OCI-LY1 (cell line): ENCODE data around the gene GAL3ST1.

Source experiments
- H2AFZ ChIP-seq: fragments of 200-600 bp; sonication (generic), shearing (Covaris generic); 2 replicates; pipeline ENCODE4 v1.6.0; 2014; ENCODE audit warnings: antibody characterized with exemption, mild to moderate bottlenecking, low read length
- H3F3A ChIP-seq: fragments of 200-600 bp; sonication (generic), shearing (Covaris generic); 2 replicates; pipeline ENCODE4 v1.6.0; 2014; ENCODE audit warnings: mild to moderate bottlenecking, antibody characterized with exemption, low read length, moderate library complexity; ENCODE audit not compliant: insufficient read depth
- H3K27ac ChIP-seq: fragments of 200-600 bp; sonication (generic); 2 replicates; pipeline ENCODE4 v1.5.1; 2014; ENCODE audit warnings: low read length, mixed run types, mild to moderate bottlenecking, low read depth; ENCODE audit not compliant: poor library complexity, severe bottlenecking
- H3K27me3 ChIP-seq: fragments of 200-600 bp; sonication (generic); 2 replicates; pipeline ENCODE4 v1.6.0; 2014; ENCODE audit warnings: antibody characterized with exemption, mild to moderate bottlenecking, low read length, moderate library complexity; ENCODE audit not compliant: insufficient read depth
- H3K36me3 ChIP-seq: fragments of 200-600 bp; sonication (generic); 2 replicates; pipeline ENCODE4 v1.6.1; 2014; ENCODE audit warnings: mild to moderate bottlenecking, antibody characterized with exemption, low read length, moderate library complexity, mixed read lengths; ENCODE audit not compliant: insufficient read depth
- H3K4me1 ChIP-seq: fragments of 200-600 bp; sonication (generic); 2 replicates; pipeline ENCODE4 v1.5.1; 2014; ENCODE audit warnings: mild to moderate bottlenecking, low read length, moderate library complexity; ENCODE audit not compliant: insufficient read depth, severe bottlenecking
- H3K4me2 ChIP-seq: fragments of 200-600 bp; sonication (generic), shearing (Covaris generic); 2 replicates; pipeline ENCODE4 v1.6.1; 2014; ENCODE audit warnings: low read length
- H3K4me3 ChIP-seq: fragments of 200-600 bp; sonication (generic); 2 replicates; pipeline ENCODE4 v1.5.1; 2014; ENCODE audit warnings: low read length, low read depth, mild to moderate bottlenecking, mixed read lengths; ENCODE audit not compliant: poor library complexity, severe bottlenecking
- H3K79me2 ChIP-seq: fragments of 200-600 bp; shearing (Covaris generic); 2 replicates; pipeline ENCODE4 v1.6.1; 2016; ENCODE audit warnings: mixed run types, low read length, mixed read lengths; ENCODE audit not compliant: insufficient read depth
- H3K9ac ChIP-seq: fragments of 200-600 bp; sonication (generic), shearing (Covaris generic); 2 replicates; pipeline ENCODE4 v1.6.1; 2014; ENCODE audit warnings: mild to moderate bottlenecking, low read length, mixed read lengths
- H3K9me2 ChIP-seq: fragments of 200-600 bp; sonication (generic), shearing (Covaris generic); 2 replicates; pipeline ENCODE4 v1.6.1; 2014; ENCODE audit warnings: low read depth, mild to moderate bottlenecking, low read length, mixed read lengths
- H3K9me3 ChIP-seq: fragments of 200-600 bp; shearing (Covaris generic); 2 replicates; pipeline ENCODE4 v1.6.1; 2014; ENCODE audit warnings: low read length, mixed read lengths
- H4K20me1 ChIP-seq: fragments of 200-600 bp; sonication (generic), shearing (Covaris generic); 2 replicates; pipeline ENCODE4 v1.6.0; 2016; ENCODE audit warnings: mild to moderate bottlenecking, low read length; ENCODE audit not compliant: insufficient read depth
- EZH2 ChIP-seq: fragments of 200-600 bp; sonication (generic), shearing (Covaris generic); IDR thresholded peaks from 2 replicates; pipeline ENCODE4 v1.8.0; 2017; ENCODE audit warnings: borderline replicate concordance, mixed run types, mild to moderate bottlenecking, antibody characterized with exemption, low read length, moderate library complexity, mixed read lengths
- TF ChIP-seq, protein P1 (sequence below): fragments of 200-600 bp; sonication (generic), shearing (Covaris generic); IDR thresholded peaks from 2 replicates; pipeline ENCODE4 v1.5.1; 2017; ENCODE audit warnings: mild to moderate bottlenecking, antibody characterized with exemption, low read length, moderate library complexity, mixed read lengths

GAL3ST1 gene

DNA sequence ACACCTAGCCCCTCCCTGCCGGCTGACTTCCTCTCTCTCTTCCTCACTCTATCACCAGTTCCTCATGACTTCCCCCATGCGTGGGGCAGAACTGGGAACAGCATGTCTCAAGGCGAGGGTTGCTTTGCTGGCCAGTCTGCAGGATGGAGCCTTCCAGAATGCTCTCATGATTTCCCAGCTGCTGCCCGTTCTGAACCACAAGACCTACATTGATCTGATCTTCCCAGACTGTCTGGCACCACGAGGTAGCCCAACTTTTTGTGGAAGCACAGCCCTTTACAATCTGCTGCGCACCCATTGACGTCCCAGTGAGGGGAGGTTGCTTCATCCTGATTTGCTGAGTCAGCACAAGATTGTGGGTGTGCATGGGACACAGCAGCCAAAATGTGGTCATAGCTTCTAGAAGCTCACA is 41.1 kb upstream of the GAL3ST1 start:
- H3K4me1 ChIP-seq = no peaks in the 10 kb centered on the region
- H3K4me3 ChIP-seq = no peak overlapping the region
- 0 out of 2 replicates have a peak, but pooled peaks cover under 1% of the 10 kb centered on the region for H3K27me3 ChIP-seq
- H4K20me1 ChIP-seq = no peaks in the 10 kb centered on the region
- H3K4me2 ChIP-seq = no peak overlapping the region
- TF ChIP-seq EZH2 = no peak
- TF ChIP-seq, protein P1, sequence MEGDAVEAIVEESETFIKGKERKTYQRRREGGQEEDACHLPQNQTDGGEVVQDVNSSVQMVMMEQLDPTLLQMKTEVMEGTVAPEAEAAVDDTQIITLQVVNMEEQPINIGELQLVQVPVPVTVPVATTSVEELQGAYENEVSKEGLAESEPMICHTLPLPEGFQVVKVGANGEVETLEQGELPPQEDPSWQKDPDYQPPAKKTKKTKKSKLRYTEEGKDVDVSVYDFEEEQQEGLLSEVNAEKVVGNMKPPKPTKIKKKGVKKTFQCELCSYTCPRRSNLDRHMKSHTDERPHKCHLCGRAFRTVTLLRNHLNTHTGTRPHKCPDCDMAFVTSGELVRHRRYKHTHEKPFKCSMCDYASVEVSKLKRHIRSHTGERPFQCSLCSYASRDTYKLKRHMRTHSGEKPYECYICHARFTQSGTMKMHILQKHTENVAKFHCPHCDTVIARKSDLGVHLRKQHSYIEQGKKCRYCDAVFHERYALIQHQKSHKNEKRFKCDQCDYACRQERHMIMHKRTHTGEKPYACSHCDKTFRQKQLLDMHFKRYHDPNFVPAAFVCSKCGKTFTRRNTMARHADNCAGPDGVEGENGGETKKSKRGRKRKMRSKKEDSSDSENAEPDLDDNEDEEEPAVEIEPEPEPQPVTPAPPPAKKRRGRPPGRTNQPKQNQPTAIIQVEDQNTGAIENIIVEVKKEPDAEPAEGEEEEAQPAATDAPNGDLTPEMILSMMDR = no peak
- H2AFZ ChIP-seq = no peak overlapping the region
- no peaks in the 10 kb centered on the region for H3K9me2 ChIP-seq
- H3K36me3 ChIP-seq = no peaks in the 10 kb centered on the region
- H3F3A ChIP-seq = no peaks in the 10 kb centered on the region
- H3K27ac ChIP-seq = no peak overlapping the region
- no peak overlapping the region for H3K9ac ChIP-seq
- H3K79me2 ChIP-seq = no peaks in the 10 kb centered on the region
- H3K9me3 ChIP-seq = no peaks in the 10 kb centered on the region

DNA sequence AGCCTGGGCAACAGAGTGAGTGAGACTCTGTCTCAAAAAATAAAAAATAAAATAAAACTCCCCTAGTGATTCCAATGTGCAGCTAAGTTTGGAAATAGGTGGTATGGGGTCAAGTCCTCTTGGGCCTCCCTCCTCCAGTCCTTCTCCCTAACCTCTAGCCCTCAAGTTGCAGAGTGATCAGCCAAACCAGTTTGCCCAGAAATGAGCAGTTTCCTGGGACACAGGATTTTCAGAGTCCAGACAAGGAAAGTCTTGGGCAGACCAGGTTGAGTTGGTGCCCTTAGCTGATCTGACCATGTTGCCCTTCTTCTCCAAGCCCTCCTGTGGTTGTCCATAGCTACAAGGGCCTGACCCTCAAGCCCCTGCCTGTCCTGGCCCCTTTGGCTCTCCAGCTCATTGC is 40.4 kb upstream of the GAL3ST1 start:
- Histone ChIP-seq H3K9me3 (no peaks in the 10 kb centered on the region), H4K20me1 (no peaks in the 10 kb centered on the region), H3K9ac (no peak overlapping the region), H3K4me1 (no peaks in the 10 kb centered on the region), H3K4me3 (no peak overlapping the region), H3K9me2 (no peaks in the 10 kb centered on the region), H3K27me3 (no peaks in the 10 kb centered on the region), H3F3A (no peaks in the 10 kb centered on the region), H3K27ac (no peak overlapping the region), H3K79me2 (no peaks in the 10 kb centered on the region), H2AFZ (no peak overlapping the region), H3K36me3 (no peaks in the 10 kb centered on the region), H3K4me2 (no peak overlapping the region)
- TF ChIP-seq EZH2 = no peak
- TF ChIP-seq, protein P1 = no peak

DNA sequence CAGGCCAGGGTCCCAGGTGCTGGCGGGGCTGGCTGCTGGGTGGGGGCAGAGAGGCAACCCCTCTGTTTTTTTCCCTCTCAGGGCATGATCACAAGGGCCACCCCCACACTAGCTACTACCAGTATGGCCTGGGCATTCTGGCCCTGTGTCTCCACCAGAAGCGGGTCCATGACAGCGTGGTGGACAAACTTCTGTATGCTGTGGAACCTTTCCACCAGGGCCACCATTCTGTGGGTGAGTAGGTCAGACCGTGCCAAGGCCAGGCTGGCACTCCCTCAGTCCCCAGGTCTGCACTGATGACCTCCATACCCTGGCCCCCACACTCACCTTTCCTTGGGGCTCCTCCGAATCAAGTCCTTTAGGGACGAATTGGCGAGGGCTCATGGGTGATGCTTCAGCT is 39.8 kb upstream of the GAL3ST1 start:
- no peak overlapping the region for H3K4me2 ChIP-seq
- no peaks in the 10 kb centered on the region for H3K9me3 ChIP-seq
- no peaks in the 10 kb centered on the region for H4K20me1 ChIP-seq
- H3K9ac ChIP-seq = no peak overlapping the region
- H3F3A ChIP-seq = no peaks in the 10 kb centered on the region
- no peaks in the 10 kb centered on the region for H3K4me1 ChIP-seq
- H3K9me2 ChIP-seq = no peaks in the 10 kb centered on the region
- H3K79me2 ChIP-seq = no peaks in the 10 kb centered on the region
- no peak overlapping the region for H3K4me3 ChIP-seq
- no peaks in the 10 kb centered on the region for H3K36me3 ChIP-seq
- H3K27ac ChIP-seq = no peak overlapping the region
- H2AFZ ChIP-seq = no peak overlapping the region
- H3K27me3 ChIP-seq = no peaks in the 10 kb centered on the region
- TF ChIP-seq, protein P1 = no peak
- TF ChIP-seq EZH2 = no peak
